Aorta (tissue), 5 donors: ENCODE results near the gene RPL32. TPM values are rescaled to one million over a fixed set of nuclear protein-coding genes. Genes with fewer than 3 reads are reported as not detected.

Experiments used
- ATAC-seq: fragments of 200-7000 bp; cut with Tn5 transposase; one replicate; pipeline ENCODE4 v1.9.1; 2022; ENCODE audit warnings: moderate library complexity; ENCODE audit not compliant: low FRiP score
- DNase-seq, 2 donors: peaks; one replicate each; pipeline ENCODE4 v3.0.0-alpha.2; 2020
- H3K27ac ChIP-seq, 2 donors: one replicate each; pipeline ENCODE4 v1.5.1; 2013; ENCODE audit warnings: low read length in 2 of 2, mild to moderate bottlenecking in 2 of 2, moderate library complexity in 2 of 2, control low read depth in 1 of 2, inconsistent platforms in 1 of 2, low read depth in 1 of 2
- H3K27me3 ChIP-seq, 2 donors: one replicate each; pipeline ENCODE4 v1.6.1; 2013; ENCODE audit warnings: control low read depth in 1 of 2, low read length in 1 of 2, mild to moderate bottlenecking in 1 of 2, moderate library complexity in 1 of 2; ENCODE audit not compliant: insufficient read depth in 2 of 2, control insufficient read depth in 1 of 2
- H3K36me3 ChIP-seq, 2 donors: one replicate each; pipeline ENCODE4 v1.6.1; 2013; ENCODE audit warnings: control low read depth in 1 of 2, low read length in 1 of 2, mild to moderate bottlenecking in 1 of 2; ENCODE audit not compliant: insufficient read depth in 2 of 2, control insufficient read depth in 1 of 2
- H3K4me1 ChIP-seq, 2 donors: one replicate each; pipeline ENCODE4 v1.6.1; 2013; ENCODE audit warnings: low read length in 2 of 2, control low read depth in 1 of 2, mild to moderate bottlenecking in 1 of 2, moderate library complexity in 1 of 2; ENCODE audit not compliant: insufficient read depth in 2 of 2, control insufficient read depth in 1 of 2
- H3K4me3 ChIP-seq, 2 donors: one replicate each; pipeline ENCODE4 v1.5.1; 2013; ENCODE audit warnings: low read length in 2 of 2, control low read depth in 1 of 2, mild to moderate bottlenecking in 1 of 2
- H3K9me3 ChIP-seq: one replicate; pipeline ENCODE4 v1.6.1; 2013; ENCODE audit warnings: mild to moderate bottlenecking, low read length; ENCODE audit not compliant: control insufficient read depth
- WGBS, 2 donors: extraction: QIAGEN DNeasy Blood & Tissue Kit; methylation state at CpG; one replicate each; pipeline ENCODE4 v1.1.7; 2013; 5-methylcytosine and 5-hydroxymethylcytosine counted together
- intact Hi-C, 2 donors: fragments of 100-400 bp; cut with DNase I; formaldehyde crosslinking; loops; one replicate each; pipeline versions ENCODE4 v1.14.2 to v1.15.0; 2022
- polyA plus RNA-seq, 2 donors: library from polyadenylated mRNA; stranded (reverse); fragments of 200-250 nt; gene quantifications; one replicate each; pipeline ENCODE4 v1.2.3, GENCODE V29; 2013
- total RNA-seq, 2 donors: library from RNA; stranded (reverse); fragmentation: NEBNext Ultra II Directional; extraction: Animal tissue kit (Norgen Biotek cat#: 25700); gene quantifications; one replicate each; pipeline ENCODE4 v1.2.1, GENCODE V29; 2021
- donor health status: healthy with polysubstance abuse.
- donor health status: Bipolar disorder and iron deficiency.
- donor health status: DM: no; HTN: no; CAD: no.
- donor health status: DM: no; HTN: no; CAD: no.
- donor health status: DM: yes; HTN: yes; CAD: no.

Gene RPL32
- total and polyA plus RNA-seq, 4 donors = 1,255 to 3,270 (median 2,064) TPM

- Histone ChIP-seq H3K27me3 (no peaks in the 10 kb centered on the region), H3K36me3 (peaks cover 5 to 7% of the 10 kb centered on the region in 2 donors), H3K27ac (no peak overlapping the region), H3K4me1 (no peaks in the 10 kb centered on the region), H3K9me3 (no peaks in the 10 kb centered on the region), H3K4me3 (no peak overlapping the region)
- DNase-seq (no peak), ATAC-seq (no peak)
- 75 to 83% methylated on average over 4 of the region's 4 CpGs for WGBS, 2 donors
- intact Hi-C loops = no loop called here
Observed at GRCh38 chr3:12830785-12831156, 10.6 kb downstream of the RPL32 start.

- Histone ChIP-seq H3K27me3 (no peaks in the 10 kb centered on the region), H3K36me3 (peaks cover 5% of the 10 kb centered on the region in 2 donors), H3K4me1 (no peaks in the 10 kb centered on the region), H3K27ac (no peak overlapping the region), H3K4me3 (no peak overlapping the region), H3K9me3 (no peaks in the 10 kb centered on the region)
- WGBS, 2 donors = 78% methylated on average over 17 of the region's 17 CpGs
- intact Hi-C loops = no loop called here
- no peak for DNase-seq
- ATAC-seq = no peak
Observed at GRCh38 chr3:12829886-12830784, 11.2 kb downstream of the RPL32 start.

GRCh38 chr3:12829404-12829803, 12.0 kb downstream of the RPL32 start:
- no peak for DNase-seq
- 87 to 88% methylated on average over 4 of the region's 4 CpGs for WGBS, 2 donors
- no peak overlapping the region for H3K4me3 ChIP-seq
- intact Hi-C loops = no loop called here
- H3K9me3 ChIP-seq = no peaks in the 10 kb centered on the region
- H3K36me3 ChIP-seq = peaks cover 5% of the 10 kb centered on the region in 2 donors
- H3K4me1 ChIP-seq = no peaks in the 10 kb centered on the region
- no peak for ATAC-seq
- no peaks in the 10 kb centered on the region for H3K27me3 ChIP-seq
- H3K27ac ChIP-seq = no peak overlapping the region

GRCh38 chr3:12828751-12829150, 12.6 kb downstream of the RPL32 start:
- no peaks in the 10 kb centered on the region for H3K27me3 ChIP-seq
- H3K27ac ChIP-seq = no peak overlapping the region
- intact Hi-C loops = no loop called here
- no peaks in the 10 kb centered on the region for H3K9me3 ChIP-seq
- WGBS, 2 donors = 87 to 92% methylated on average over 4 of the region's 4 CpGs
- ATAC-seq (no peak), DNase-seq (no peak)
- H3K4me3 ChIP-seq = no peak overlapping the region
- no peaks in the 10 kb centered on the region for H3K4me1 ChIP-seq
- peaks cover 2 to 5% of the 10 kb centered on the region in 2 donors for H3K36me3 ChIP-seq

- peaks cover 0 to 2% of the 10 kb centered on the region in 2 donors for H3K36me3 ChIP-seq
- H3K9me3 ChIP-seq = no peaks in the 10 kb centered on the region
- H3K27me3 ChIP-seq = no peaks in the 10 kb centered on the region
- H3K4me3 ChIP-seq = no peak overlapping the region
- no peak overlapping the region for H3K27ac ChIP-seq
- WGBS, 2 donors = 86% methylated on average over 8 of the region's 8 CpGs
- H3K4me1 ChIP-seq = no peaks in the 10 kb centered on the region
- no peak for DNase-seq
- intact Hi-C loops = no loop called here
- ATAC-seq = no peak
Observed at GRCh38 chr3:12825156-12825555, 16.2 kb downstream of the RPL32 start.

GRCh38 chr3:12824299-12824698, 17.1 kb downstream of the RPL32 start:
- Histone ChIP-seq H3K36me3 (peaks cover 0 to 2% of the 10 kb centered on the region in 2 donors), H3K27ac (no peak overlapping the region), H3K27me3 (no peaks in the 10 kb centered on the region), H3K4me1 (no peaks in the 10 kb centered on the region), H3K9me3 (no peaks in the 10 kb centered on the region), H3K4me3 (no peak overlapping the region)
- WGBS, 2 donors = 91 to 94% methylated on average over 7 of the region's 7 CpGs
- intact Hi-C loops = no loop called here
- DNase-seq = no peak
- no peak for ATAC-seq

GRCh38 chr3:12822725-12823373, 18.5 kb downstream of the RPL32 start:
- WGBS, 2 donors = 44 to 46% methylated on average over 7 to 8 of the region's 8 CpGs

GRCh38 chr3:12818773-12819172, 22.6 kb downstream of the RPL32 start:
- Histone ChIP-seq H3K27ac (no peak overlapping the region), H3K4me1 (no peaks in the 10 kb centered on the region), H3K27me3 (no peaks in the 10 kb centered on the region), H3K4me3 (no peak overlapping the region), H3K9me3 (no peaks in the 10 kb centered on the region), H3K36me3 (peaks cover 0 to 12% of the 10 kb centered on the region in 2 donors)
- no peak for DNase-seq
- intact Hi-C loops = no loop called here
- ATAC-seq = no peak
- WGBS, 2 donors = 73 to 78% methylated on average over 5 of the region's 5 CpGs

More at GRCh38 chr3:12822725-12823373, 18.5 kb downstream of the RPL32 start:
- ATAC-seq (no peak), DNase-seq (no peak)
- Histone ChIP-seq H3K27ac (no peak overlapping the region), H3K27me3 (no peaks in the 10 kb centered on the region), H3K9me3 (no peaks in the 10 kb centered on the region), H3K4me1 (no peaks in the 10 kb centered on the region), H3K36me3 (peaks cover 0 to 2% of the 10 kb centered on the region in 2 donors), H3K4me3 (no peak overlapping the region)
- intact Hi-C loops = no loop called here

- no peak overlapping the region for H3K27ac ChIP-seq
- H3K4me1 ChIP-seq = no peaks in the 10 kb centered on the region
- intact Hi-C loops = no loop called here
- no peak for ATAC-seq
- H3K36me3 ChIP-seq = peaks cover 0 to 12% of the 10 kb centered on the region in 2 donors
- H3K27me3 ChIP-seq = no peaks in the 10 kb centered on the region
- no peak overlapping the region for H3K4me3 ChIP-seq
- 80 to 83% methylated on average over 8 of the region's 8 CpGs for WGBS, 2 donors
- no peaks in the 10 kb centered on the region for H3K9me3 ChIP-seq
- DNase-seq = no peak
Observed at GRCh38 chr3:12818273-12818672, 23.1 kb downstream of the RPL32 start.
